HG02884 (cell line): ENCODE results near the gene LYPD6.

ENCODE experiments used
- ATAC-seq: cut with Tn5 transposase; IDR thresholded peaks from one replicate; pipeline ENCODE4 v1.9.1; 2021; ENCODE audit warnings: mild to moderate bottlenecking, moderate library complexity; ENCODE audit not compliant: unreplicated experiment

Gene LYPD6

GRCh38 chr2:149346272-149346671, 15.9 kb downstream of the LYPD6 start:
- no peak for ATAC-seq

GRCh38 chr2:149348291-149348690, 17.9 kb downstream of the LYPD6 start:
- ATAC-seq = no peak

GRCh38 chr2:149353421-149353820, 23.0 kb downstream of the LYPD6 start:
- ATAC-seq = no peak

GRCh38 chr2:149355716-149356422, 25.5 kb downstream of the LYPD6 start:
- no peak for ATAC-seq

- ATAC-seq = no peak
Measured at GRCh38 chr2:149357058-149357457, 26.7 kb downstream of the LYPD6 start.

- ATAC-seq = no peak
Measured at GRCh38 chr2:149360106-149360505, 29.7 kb downstream of the LYPD6 start.

- no peak for ATAC-seq
Measured at GRCh38 chr2:149363958-149364357, 33.6 kb downstream of the LYPD6 start.

- ATAC-seq = no peak
Measured at GRCh38 chr2:149364839-149365238, 34.5 kb downstream of the LYPD6 start.

GRCh38 chr2:149365931-149366583, 35.7 kb downstream of the LYPD6 start:
- ATAC-seq = no peak

GRCh38 chr2:149370061-149370775, 39.8 kb downstream of the LYPD6 start:
- ATAC-seq = no peak

GRCh38 chr2:149371476-149371875, 41.1 kb downstream of the LYPD6 start:
- no peak for ATAC-seq

GRCh38 chr2:149375801-149376361, 45.5 kb downstream of the LYPD6 start:
- no peak for ATAC-seq

GRCh38 chr2:149380205-149380604, 49.8 kb downstream of the LYPD6 start:
- ATAC-seq = no peak

GRCh38 chr2:149383340-149383739, 53.0 kb downstream of the LYPD6 start:
- no peak for ATAC-seq

- no peak for ATAC-seq
Measured at GRCh38 chr2:149385350-149385749, 55.0 kb downstream of the LYPD6 start.

- ATAC-seq = no peak
Measured at GRCh38 chr2:149387411-149387810, 57.0 kb downstream of the LYPD6 start.

- ATAC-seq = no peak
Measured at GRCh38 chr2:149388120-149388816, 57.9 kb downstream of the LYPD6 start.

- ATAC-seq = no peak
Measured at GRCh38 chr2:149389506-149390167, 59.2 kb downstream of the LYPD6 start.

- no peak for ATAC-seq
Measured at GRCh38 chr2:149393614-149394013, 63.2 kb downstream of the LYPD6 start.

- ATAC-seq = no peak
Measured at GRCh38 chr2:149394864-149395263, 64.5 kb downstream of the LYPD6 start.
